Left renal pelvis (tissue), 4 donors: Measurements from ENCODE around the gene ZNF385B. TPM values are rescaled to one million over a fixed set of nuclear protein-coding genes. Genes with fewer than 3 reads are reported as not detected.

Experiments
- DNase-seq, 4 donors: peaks; one replicate each; pipeline ENCODE4 v3.0.0-alpha.2; 2013; ENCODE audit warnings: low read depth in 4 of 4, low spot score in 3 of 4
- polyA plus RNA-seq, 4 donors: library from polyadenylated mRNA; unstranded; fragments of 120-200 nt; gene quantifications; one replicate each; pipeline ENCODE4 v1.2.1, GENCODE V29; 2013; ENCODE audit not compliant: insufficient read length in 4 of 4

ZNF385B gene
- polyA plus RNA-seq, 4 donors = 1.0 to 15.6 (median 12.8) TPM

GRCh38 chr2:179594268-179595112, 266.9 kb downstream of the ZNF385B start:
- no peak for DNase-seq

- no peak for DNase-seq
These were observed 268.1 kb downstream of the ZNF385B start for GRCh38 chr2:179593323-179593722.

DNA sequence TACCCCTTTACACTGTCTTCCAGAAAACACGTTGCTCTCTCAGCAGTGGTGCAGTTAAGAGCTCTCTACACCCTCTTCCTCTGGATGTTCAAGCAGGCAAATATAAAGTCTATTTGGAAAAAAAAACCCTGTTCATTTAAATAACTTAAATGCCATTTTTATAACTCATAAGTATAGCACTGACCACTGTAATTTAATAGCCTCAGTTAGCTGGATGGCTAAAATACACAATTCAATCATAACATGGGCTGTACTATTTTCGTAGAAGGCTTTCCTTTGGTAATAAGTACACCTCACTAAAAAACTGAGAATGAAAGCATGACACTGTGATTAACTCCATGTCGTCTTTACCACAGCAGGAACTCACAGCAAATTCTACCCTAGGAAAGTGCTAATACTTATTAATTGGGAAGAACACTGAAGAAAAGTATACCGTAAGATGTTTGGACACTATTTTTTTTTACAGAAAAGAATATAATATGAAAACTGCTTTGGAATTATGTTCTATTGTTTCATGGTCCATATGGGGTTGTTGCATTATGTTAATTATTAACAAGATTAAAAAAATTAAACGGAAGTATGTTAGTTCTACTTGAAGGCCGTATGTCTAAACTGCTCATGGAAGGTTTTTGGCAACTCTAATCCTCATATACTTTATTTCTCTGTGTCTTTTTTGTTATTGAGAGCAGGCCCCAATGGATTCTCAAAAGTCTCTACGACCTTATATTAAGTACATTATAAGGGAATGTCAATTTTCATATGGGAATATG, 269.1 kb downstream of the ZNF385B start:
- no peak for DNase-seq

- DNase-seq = no peak
These were observed 269.7 kb downstream of the ZNF385B start for GRCh38 chr2:179591690-179592089.

GRCh38 chr2:179588486-179589145, 272.8 kb downstream of the ZNF385B start:
- DNase-seq = no peak

DNA sequence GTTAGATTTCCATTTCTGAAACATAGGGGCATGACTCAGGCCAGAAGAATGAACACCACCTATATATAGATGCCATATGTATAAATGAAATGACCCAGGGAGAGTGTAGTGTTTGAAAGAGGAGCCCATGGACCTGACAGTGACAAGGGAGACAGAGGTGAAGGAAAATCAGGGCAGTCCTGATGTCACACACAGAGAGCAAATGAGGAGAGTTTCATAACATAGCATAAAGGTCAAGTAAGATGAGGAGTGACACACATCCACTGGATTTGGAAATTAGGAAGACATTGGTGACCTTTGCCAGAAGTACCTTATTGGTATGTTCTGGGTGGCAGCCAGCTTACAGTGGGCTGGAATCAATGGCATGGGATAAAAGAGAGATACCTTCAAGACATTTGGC, 276.7 kb downstream of the ZNF385B start:
- no peak for DNase-seq

DNA sequence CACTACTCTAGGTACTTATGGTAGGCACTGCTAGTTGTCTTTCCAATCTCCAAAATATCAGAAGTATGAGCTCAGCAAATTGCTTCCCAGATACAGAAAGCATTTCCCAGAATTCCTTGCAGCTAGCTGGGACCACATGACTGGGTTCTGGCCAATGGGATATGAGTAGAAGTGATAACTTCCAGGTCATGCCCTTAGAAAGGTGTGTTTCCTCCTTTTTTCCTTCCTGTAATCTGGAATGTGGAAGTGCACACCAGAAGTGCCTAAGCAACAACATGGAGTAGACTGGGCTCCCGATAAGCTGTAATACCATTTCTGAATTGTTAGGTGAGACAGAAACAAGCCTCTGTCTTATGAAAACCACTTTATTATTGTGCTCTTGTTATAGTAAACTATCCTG, 279.8 kb downstream of the ZNF385B start:
- DNase-seq = no peak

- no peak for DNase-seq
These were observed 280.9 kb downstream of the ZNF385B start for GRCh38 chr2:179580378-179581146.

DNA sequence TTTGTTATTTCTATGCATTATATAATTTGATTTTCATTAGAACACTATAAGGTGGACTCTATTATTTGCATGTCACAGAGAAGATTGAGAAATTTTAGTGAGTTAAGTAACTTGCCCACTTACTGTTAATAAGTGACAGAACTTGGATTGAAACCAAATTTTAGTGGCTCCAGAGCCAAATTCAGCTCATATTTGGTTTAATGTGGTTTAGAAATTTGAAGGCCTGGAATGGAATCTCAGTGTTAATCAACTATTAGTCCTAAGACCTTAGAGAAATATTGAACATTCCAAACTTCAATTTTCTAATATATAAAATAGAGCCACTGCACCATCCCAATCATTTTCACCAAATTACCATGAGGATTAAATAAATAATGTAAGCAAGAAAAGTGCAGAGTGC, 281.6 kb downstream of the ZNF385B start:
- no peak for DNase-seq

- no peak for DNase-seq
These were observed 283.1 kb downstream of the ZNF385B start for GRCh38 chr2:179578171-179578916.

GRCh38 chr2:179574061-179574519, 287.3 kb downstream of the ZNF385B start:
- DNase-seq = no peak

GRCh38 chr2:179572544-179572943, 288.9 kb downstream of the ZNF385B start:
- no peak for DNase-seq

- DNase-seq = no peak
These were observed 289.7 kb downstream of the ZNF385B start for GRCh38 chr2:179571721-179572120.

GRCh38 chr2:179571252-179571651, 290.2 kb downstream of the ZNF385B start:
- no peak for DNase-seq

DNA sequence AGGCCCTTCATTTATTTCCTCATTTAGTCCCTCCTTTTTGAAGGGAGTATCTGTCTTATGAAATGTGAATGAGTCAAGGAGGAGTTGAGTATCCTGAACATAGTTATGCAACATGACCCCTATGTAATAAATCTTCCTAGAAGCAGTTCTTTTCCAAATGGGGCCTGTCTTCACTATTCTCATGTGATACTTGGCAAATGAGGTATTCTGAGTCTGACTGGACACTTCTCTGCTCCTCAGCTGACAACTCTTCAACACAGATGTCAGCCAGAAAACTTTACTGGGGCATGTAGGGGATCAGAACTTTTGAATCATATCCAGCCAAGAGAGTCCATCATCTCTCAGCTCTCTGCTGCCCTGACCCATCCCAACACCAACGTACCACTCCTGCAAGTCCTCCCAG, 291.6 kb downstream of the ZNF385B start:
- no peak for DNase-seq

- no peak for DNase-seq
These were observed 295.6 kb downstream of the ZNF385B start for GRCh38 chr2:179565807-179566206.

DNA sequence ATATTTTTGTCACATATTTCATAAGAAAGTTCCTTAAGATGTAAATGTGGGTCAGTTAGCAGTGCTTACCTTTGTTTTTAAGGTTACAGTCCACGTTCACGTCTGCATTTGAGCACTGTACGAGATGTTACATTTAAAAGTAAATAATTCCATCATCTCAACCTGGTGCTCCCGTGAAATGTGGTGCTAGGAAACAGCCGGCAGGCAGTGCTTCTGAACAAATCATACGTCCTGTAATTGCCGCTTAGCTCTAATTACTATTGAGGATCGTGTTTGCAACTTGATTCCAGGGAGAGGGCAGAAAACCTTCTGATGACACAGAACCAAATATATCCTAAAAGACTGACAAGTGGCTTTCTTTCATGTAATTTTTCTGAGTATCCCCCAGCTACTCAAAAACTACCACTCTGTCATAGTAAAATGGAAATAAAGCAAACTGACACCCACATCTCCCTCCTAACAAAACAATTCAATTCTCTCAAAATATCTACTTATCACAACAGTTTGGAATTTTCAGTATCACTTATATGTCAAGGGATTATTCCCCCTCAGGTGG, 299.0 kb downstream of the ZNF385B start:
- no peak for DNase-seq

GRCh38 chr2:179561702-179562101, 299.7 kb downstream of the ZNF385B start:
- no peak for DNase-seq

GRCh38 chr2:179560257-179560735, 301.1 kb downstream of the ZNF385B start:
- no peak for DNase-seq
